GM19372 (cell line): ENCODE results near the gene TNK1.
"Not testable (repeated sequence)": the region's sequence is repeated elsewhere in the genome, so short reads cannot be mapped to it uniquely, and the experiment has no call there.

ENCODE experiments used
- ATAC-seq: cut with Tn5 transposase; IDR thresholded peaks from one replicate; pipeline ENCODE4 v1.9.1; 2021; ENCODE audit warnings: mild to moderate bottlenecking, low read depth, moderate library complexity; ENCODE audit not compliant: unreplicated experiment

Gene TNK1

DNA sequence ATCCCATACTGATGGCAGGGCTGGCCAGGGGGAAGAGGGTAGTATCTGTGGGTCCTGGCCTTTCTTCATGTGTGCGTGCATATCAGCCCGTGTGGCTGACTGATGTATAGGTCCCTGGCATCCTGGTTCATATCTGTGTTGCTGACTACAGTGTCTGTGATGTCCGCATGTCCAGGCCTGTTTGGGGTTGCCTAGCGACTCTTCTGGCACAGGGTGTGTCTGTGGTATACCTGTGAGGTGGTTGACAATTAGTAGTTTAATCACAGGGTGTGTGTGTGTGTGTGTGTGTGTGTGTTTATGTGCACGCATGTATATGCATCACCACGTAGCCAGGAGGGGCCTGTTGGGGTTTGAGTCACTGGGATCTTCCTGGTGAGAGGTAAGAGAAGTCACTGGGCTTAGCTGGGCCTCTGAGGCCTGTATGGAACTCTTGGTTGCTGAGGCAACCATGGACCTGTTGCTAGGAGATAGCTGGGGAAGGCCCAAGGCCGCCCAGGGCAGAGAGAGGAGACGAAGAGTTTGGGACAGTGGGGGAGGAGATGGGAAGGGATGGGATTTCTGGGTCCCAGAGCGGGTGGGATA lies 26.5 kb upstream of the TNK1 start:
- no peak for ATAC-seq

DNA sequence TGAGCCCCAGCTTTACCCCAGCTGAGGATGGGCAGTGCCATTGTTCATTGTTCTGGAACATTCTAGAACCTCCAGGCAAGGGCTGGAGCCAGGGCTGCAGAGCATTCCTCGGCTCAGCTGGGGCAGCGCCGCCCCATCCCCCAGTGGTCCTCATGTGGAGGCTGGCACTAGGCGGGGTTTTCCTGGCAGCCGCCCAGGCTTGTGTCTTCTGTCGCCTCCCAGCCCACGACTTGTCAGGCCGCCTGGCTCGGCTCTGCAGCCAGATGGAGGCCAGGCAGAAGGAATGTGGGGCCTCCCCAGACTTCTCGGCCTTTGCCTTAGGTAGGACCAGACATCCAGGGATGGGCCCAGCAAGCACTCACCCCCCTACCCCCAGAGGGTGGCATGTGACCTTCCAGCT lies 25.8 kb upstream of the TNK1 start, which contains the start of gene TMEM95:
TMEM95 (plus strand) TSS at position 104 of the 400 bp plus-strand sequence; CDS start at position 153, 49 bp downstream.
- no peak for ATAC-seq

DNA sequence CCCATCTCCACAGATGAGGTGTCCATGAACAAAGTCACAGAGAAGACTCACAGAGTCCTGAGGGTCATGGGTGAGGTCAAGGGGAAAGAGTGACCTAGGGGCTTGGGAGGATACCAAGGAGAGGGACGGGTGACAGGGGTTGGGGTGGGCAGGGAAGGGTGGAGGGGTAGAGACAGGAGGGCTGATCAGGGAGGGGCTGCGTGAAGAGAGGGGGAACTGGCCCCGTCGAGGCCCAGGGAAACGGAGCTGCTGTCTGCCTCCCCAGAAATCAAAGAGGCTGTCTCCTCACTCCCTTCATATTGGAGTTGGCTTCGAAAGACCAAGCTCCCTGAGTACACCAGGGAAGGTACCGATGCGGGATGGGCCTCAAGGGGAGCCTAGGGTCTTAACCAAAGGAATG lies 25.3 kb upstream of the TNK1 start:
- ATAC-seq, result no peak

DNA sequence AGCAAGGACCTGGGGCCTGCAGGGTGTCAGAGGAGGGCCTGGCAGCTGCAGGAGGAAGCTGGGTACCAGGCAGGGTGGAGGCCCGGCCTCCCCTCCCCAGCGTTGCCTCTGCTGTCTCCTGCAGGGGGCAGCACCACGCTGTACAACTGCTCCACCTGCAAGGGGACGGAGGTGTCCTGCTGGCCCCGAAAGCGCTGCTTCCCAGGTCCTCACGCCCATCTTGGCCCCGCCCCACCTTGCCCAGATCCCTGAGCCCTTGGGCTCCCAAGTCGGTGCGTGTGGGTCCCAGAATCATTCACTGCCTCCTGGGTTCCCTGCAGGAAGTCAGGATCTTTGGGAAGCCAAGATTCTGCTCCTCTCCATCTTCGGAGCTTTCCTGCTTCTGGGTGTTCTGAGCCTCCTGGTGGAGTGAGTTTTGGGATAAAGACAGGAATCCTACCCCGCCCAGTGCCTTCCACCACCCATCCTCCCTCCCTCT lies 24.8 kb upstream of the TNK1 start:
- no peak for ATAC-seq

DNA sequence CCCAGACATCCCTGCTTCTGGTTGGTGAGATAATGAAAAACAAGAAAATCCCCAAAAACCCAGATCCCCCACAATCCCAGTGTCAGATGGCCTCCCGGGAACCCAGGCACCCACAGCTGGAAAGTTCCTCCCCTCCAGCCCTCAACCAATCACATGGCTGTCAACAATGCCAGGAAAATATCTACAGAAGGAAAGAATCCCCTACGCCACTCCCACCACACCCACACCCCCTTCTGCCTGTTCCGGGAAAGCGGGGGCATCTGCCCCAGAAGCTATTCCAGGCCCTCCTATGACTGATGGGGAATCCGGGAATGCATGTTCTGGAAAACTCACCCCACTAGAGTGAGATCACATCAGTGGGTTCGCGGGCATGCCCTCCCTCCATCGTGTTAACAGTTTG lies 24.1 kb upstream of the TNK1 start:
- no peak for ATAC-seq

DNA sequence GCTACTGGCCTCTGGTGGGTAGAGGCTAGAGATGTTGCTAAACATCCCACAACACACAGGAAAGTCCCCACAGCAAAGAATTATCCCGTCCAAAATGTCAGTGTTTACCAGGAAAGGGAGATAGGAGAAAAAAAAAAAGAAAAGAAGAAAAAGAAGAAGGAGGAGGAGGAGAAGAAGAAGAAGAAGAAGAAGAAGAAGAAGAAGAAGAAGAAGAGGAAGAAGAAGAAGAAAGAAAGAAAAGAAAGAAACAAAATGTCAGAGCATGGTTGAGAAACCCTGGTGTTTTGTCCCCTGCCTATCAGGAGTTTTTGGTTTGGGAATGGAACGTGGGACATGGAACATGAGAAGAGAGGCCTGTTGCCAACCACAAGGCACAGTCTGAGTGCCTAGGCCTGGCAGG lies 23.5 kb upstream of the TNK1 start:
- no peak for ATAC-seq

DNA sequence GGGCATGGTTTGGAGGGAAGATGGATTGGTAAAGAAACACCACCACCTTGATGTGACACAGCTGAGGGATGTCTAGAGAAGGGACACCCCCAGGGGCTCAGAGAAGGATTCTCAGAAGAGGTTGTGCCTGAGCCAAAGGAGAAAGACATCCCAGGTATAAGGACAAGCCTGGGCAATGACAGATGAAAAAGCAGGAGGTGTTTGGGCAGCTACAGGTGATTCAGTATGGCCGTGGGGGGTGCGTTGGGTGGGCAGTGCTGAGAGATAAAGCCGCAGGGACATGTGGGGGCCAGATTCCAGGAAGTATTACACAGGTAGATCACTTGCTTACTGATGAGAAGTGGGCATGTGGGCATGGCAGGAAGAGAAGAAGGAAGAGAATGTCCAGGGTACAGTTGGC lies 19.0 kb upstream of the TNK1 start:
- no peak for ATAC-seq

DNA sequence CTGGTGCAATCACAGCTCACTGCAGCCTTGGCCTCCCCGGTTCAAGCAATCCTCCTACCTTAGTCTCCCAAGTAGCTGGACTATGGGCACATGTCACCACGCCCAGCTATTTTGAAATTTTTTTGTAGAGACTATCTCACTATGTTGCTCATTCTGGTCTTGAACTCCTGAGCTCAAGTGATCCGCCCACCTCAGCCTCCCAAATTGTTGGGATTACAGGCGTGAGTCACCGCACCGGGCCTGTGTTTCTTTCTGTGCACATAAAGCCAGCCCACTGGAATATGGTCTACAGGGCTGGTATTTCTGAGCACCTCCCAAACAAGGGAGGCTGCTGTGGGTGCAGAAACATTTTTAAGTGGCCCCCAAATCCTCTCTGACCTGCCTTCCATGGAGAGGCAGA lies 17.6 kb upstream of the TNK1 start:
- no peak for ATAC-seq

DNA sequence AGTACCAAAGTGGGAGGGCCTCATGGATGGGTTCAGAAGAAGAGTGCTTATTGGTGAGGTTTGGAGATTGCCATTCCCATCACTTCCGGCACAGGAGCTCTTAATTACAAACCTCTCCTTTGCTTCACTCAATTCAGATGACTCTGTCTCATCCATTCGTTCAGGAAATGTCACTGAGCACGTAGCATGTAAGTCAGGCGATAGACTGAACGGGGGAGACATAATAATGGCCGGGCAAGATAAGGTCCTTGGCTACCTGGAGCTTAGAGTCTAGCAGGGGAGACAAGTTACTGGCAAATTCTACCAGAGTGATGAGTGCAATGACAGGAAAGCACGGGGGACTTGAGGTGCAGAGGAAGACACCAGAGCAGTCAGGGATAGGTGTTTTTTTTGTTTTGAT lies 14.9 kb upstream of the TNK1 start:
- ATAC-seq, result not testable (repeated sequence)

DNA sequence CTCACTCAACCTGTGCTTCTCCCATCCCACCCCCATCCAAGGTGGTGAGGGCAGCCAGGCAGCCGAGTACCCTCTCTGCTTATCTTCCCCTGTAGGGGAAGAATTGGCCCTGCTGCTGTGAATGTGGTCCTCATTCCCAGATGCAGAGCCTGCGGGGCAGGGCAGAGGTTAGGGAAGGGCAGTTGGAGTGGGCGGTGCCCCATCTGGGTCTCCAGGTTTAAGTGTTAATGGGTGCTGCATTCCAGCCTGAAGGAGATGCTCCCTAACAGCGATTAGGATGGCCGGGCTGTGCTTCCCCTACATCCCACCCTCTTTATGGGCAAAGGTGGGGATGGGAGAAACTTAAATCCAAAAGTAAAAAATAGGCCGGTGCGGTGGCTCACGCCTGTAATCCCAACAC lies 13.8 kb upstream of the TNK1 start:
- no peak for ATAC-seq

DNA sequence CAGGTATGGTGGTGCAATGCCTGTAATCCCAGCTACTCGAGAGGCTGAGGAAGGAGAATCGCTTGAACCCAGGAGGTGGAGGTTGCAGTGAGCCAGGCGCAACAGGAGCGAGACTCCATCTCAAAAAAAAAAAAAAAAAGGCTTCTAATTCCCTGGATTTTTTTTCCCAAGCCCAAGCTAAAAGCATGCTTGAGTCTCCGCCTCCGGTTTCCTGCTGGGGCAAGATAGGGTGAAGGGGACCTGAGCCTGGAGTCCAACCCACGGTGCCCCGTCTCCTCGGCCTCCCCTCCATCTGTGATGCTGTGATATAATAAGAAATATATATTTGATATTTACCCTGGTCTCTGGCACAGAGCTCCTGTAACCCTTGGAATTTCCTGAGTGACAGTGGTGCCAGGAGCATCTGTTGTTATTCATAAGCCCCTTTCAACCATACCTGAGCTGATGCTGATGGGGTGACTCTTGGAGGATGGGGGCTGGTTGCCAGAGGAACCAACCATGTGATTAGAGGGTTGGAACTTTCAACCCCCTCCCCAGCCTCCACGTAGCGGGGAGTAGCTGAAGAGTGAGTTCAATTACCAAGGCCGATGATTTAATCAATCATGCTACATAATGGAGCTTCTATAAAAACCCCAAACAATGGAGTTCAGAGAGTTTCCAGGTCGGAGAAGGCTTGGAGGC lies 12.8 kb upstream of the TNK1 start:
- ATAC-seq, result no peak

DNA sequence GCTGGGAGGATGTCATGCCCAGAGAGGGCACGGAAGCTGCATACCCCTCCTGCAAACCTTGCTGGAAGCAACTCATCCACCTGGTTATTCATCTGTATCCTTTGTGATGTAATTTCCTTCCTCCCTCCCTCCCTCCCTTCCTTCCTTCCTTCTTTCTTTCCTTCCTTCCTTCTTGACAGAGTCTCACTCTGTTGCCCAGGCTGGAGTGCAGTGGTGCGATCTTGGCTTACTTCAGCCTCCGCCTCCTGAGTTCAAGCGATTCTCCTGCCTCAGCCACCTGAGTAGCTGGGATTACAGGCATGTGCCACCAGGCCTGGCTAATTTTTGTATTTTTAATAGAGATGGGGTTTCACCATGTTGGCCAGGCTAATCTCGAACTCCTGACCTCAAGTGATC lies 12.3 kb upstream of the TNK1 start:
- not testable (repeated sequence) for ATAC-seq

DNA sequence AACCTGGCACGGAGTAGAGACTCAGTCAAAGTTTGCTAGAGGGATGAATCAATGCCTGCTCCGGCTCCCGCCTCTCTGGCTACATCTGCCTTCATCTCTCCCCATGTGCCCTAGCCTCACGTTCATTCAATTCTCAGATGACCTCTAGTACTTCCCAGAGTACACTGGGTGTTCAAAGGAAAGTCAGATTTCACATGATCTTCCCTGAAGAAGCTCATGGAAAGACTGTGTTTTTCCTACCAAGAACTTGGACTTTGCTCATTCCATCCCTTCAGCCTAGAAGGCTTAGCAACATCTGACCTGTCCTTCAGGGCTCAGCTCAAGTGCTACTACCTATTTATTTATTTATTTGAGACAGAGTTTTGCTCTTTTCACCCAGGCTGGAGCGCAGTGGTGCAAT lies 11.1 kb upstream of the TNK1 start:
- no peak for ATAC-seq

DNA sequence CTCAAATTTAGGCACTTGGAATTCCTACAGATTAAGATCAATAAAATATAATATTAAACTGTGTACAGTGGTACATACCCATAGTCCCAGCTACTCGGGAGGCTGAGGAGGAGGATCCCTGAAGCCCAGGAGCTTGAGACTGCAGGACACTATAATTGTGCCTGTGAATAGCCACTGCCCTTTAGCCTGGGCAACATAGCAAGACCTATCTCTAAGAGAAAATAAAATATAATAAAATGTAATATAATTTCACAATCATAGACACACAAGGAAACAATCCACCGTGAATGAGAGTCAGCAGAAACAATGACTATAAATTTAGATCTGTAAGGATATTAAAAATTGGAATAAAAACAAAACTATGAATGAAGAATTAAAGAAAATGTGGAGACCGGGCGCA lies 10.0 kb upstream of the TNK1 start:
- no peak for ATAC-seq

DNA sequence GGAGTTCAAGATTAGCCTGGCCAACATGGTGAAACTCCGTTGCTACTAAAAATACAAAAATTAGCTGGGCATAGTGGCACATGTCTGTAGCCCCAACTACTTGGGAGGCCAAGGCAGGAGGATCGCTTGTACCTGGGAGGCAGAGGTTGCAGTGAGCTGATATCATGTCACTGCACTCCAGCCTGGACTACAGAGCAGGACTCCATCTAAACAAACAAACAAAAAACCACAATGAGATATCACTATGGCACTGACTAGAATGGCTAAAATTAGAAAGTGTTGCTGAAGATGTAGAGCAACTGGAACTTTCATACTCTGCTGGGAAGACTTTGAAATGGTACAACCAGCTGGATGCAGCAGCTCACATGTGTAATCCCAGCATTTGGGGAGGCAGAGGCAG lies 6.5 kb upstream of the TNK1 start:
- ATAC-seq, result no peak

DNA sequence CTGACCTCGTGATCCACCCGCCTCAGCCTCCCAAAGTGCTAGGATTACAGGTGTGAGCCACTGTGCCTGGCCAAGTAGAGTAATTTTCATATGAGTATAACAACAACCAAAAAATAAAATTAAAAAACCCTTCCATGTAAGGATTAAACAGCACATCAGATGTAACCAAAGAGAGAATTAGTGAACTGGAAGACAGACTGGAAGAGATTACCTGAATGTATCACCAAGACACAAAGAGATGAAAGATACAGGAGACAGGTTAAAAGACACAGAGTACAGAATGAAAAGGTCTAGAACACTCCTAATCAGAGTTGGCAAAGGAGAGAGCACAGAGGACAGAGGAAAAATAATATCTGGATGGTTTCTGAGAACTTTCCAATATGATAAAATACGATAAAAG lies 1.8 kb upstream of the TNK1 start:
- ATAC-seq, result no peak

DNA sequence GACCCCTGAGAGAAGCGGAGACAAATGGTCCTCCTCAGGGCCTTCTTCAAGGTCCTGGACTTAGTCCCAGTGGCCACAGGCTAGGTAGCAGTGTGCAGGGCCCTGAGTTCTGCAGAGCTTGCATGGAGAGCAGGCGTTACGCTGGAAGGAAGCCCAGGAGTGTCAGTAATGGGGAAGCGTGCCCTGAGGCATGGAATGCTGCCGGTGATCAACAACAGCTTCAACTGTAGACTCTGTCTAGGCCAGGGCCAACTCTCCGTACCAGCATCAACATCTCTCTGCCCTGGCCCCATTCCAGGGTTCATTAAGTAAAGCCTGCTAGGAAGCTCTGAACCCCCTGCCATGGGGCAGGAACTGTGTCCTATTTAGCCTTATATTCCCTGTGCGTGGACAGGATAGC lies 568 bp upstream of the TNK1 start:
- ATAC-seq, result no peak

DNA sequence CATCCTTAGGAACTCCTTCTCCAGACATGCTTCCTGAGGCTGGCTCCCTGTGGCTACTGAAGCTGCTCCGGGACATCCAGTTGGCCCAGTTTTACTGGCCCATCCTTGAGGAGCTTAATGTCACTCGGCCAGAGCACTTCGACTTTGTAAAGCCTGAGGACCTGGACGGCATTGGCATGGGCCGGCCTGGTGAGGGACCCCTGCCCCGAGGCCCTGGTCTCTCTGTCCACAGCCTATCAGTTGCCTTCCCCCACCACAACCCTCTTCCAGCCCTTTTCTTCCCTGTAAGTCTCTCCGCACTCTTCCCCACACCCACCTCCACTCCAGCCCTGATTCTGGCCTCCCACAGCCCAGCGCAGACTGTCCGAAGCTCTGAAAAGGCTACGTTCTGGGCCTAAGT lies 2.0 kb downstream of the TNK1 start:
- no peak for ATAC-seq

DNA sequence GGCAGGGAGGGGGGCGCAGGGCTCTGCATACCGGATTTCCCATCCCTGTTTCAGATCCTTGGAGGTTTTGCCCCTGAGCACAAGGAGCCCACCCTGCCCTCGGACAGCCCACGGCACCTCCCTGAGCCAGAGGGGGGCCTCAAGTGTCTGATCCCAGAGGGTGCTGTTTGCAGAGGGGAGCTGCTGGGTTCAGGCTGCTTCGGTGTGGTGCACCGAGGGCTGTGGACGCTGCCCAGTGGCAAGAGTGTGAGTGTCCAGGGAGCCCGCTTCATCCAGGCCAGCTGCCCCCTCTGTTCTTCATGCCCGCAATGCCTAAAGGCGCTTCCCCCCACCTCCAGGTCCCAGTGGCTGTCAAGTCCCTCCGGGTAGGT lies 2.5 kb downstream of the TNK1 start:
- ATAC-seq, result no peak

DNA sequence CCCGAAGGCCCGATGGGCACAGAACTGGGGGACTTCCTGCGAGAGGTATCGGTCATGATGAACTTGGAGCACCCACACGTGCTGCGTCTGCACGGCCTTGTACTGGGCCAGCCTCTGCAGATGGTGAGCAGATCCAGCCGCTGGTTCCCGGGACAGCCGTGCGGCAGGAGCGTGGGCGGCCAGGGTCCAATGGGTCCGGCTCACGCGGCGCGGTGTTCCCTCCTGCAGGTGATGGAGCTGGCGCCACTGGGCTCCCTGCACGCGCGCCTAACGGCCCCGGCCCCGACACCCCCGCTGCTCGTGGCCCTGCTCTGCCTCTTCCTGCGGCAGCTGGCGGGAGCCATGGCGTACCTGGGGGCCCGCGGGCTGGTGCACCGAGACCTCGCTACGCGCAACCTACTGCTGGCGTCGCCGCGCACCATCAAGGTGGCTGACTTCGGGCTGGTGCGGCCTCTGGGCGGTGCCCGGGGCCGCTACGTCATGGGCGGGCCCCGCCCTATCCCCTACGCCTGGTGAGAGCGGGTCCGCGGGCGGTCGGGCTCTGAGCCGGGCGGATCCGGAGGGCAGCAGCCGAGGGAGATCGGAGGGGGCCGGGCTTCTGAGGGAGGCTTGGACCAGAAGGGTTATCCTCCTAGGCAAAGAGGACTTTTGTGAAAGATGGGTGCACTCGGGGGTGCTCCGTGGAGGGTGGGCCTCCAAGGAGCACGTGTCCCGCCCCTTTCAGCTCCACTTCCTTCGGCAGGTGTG lies 3.0 kb downstream of the TNK1 start:
- peak; percentile 89 for ATAC-seq

DNA sequence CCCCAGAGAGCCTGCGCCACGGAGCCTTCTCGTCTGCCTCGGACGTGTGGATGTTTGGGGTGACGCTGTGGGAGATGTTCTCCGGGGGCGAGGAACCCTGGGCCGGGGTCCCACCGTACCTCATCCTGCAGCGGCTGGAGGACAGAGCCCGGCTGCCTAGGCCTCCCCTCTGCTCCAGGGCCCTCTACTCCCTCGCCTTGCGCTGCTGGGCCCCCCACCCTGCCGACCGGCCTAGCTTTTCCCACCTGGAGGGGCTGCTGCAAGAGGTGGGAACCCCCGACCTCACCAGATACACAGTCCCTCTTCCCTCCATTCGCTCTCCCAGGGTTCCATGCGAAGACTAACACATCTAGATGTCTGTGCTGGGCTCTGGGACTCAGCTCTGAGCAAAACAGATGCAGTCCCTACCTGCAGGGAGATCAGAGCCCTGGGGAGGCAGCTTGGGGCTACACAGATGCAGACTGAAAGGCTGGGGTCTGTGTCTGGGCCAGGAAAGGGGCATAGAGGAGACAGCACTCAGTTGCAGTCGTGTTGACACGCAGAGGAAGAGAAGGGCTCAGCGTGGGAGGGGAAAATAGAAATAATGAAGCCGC lies 3.7 kb downstream of the TNK1 start:
- no peak for ATAC-seq
